HepG2 (cell line): ENCODE measurements around the gene CGREF1. TPM values are rescaled to one million over a fixed set of nuclear protein-coding genes. Genes with fewer than 3 reads are reported as not detected.

Source experiments
- HIVEP1 ChIP-seq: sonication (generic); formaldehyde crosslinking; IDR thresholded peaks from 2 replicates; pipeline ENCODE4 v1.4.0; 2020; ENCODE audit warnings: mild to moderate bottlenecking, missing genetic modification reagents
- SNAPC4 ChIP-seq: sonication (generic); formaldehyde crosslinking; IDR thresholded peaks from 2 replicates; pipeline ENCODE4 v1.4.0; 2020; ENCODE audit warnings: mild to moderate bottlenecking, missing genetic modification reagents
- STAT6 ChIP-seq: sonication (generic); formaldehyde crosslinking; IDR thresholded peaks from 2 replicates; pipeline ENCODE4 v1.4.0; 2020; ENCODE audit warnings: missing genetic modification reagents, mild to moderate bottlenecking, borderline replicate concordance
- ZBTB2 ChIP-seq: sonication (generic); formaldehyde crosslinking; IDR thresholded peaks from 2 replicates; pipeline ENCODE4 v1.8.0; 2022; ENCODE audit warnings: low read depth, missing genetic modification reagents
- ZBTB37 ChIP-seq: sonication (generic); formaldehyde crosslinking; IDR thresholded peaks from 2 replicates; pipeline ENCODE4 v1.4.0; 2020; ENCODE audit warnings: mild to moderate bottlenecking, missing genetic modification reagents
- ZMAT3 ChIP-seq: sonication (generic); formaldehyde crosslinking; conservative IDR thresholded peaks from 2 replicates; pipeline ENCODE4 v1.7.0; 2021; ENCODE audit warnings: missing genetic modification reagents
- ZNF678 ChIP-seq: sonication (generic); formaldehyde crosslinking; IDR thresholded peaks from 2 replicates; pipeline ENCODE4 v1.4.0; 2020; ENCODE audit warnings: mild to moderate bottlenecking, missing genetic modification reagents
- polyA plus RNA-seq, 8 experiments: library from polyadenylated mRNA; depleted of rRNA in 3 of 8; stranded (reverse) in 7 of 8; unstranded in 1 of 8; fragments of >200 nt; fragmentation: Illumina TruSeq in 4 of 8; extraction: Trizol in 4 of 8; gene quantifications; 2 replicates each; pipeline versions ENCODE4 v1.2.1 to v1.2.3, GENCODE V29; 2011 to 2016; ENCODE audit warnings: low read depth in 4 of 8, missing spikeins in 1 of 8, mixed read lengths in 1 of 8; ENCODE audit not compliant: insufficient read depth in 1 of 8
- total RNA-seq, 5 experiments: library from RNA; depleted of rRNA; stranded (reverse); fragments of >200 nt; fragmentation: Illumina TruSeq; extraction: Trizol; gene quantifications; 2 replicates each; pipeline ENCODE4 v1.2.3, GENCODE V29; 2016; ENCODE audit warnings: low read depth in 1 of 5

Gene CGREF1
- total and polyA plus RNA-seq, 2 of the 13 experiments (the other 11 are each of a cell fraction or from before 2014, with no cell fraction given): 13.9 to 23.4 TPM

- TF ChIP-seq ZNF678 (no peak), ZBTB37 (CRISPR knock-in tag) (no peak), HIVEP1 (CRISPR knock-in tag) (no peak), ZBTB2 (CRISPR knock-in tag) (no peak), ZMAT3 (CRISPR knock-in tag) (no peak), SNAPC4 (CRISPR knock-in tag) (no peak), STAT6 (no peak)
- TF ChIP-seq, all 625 proteins: peak for 43
Observed at GRCh38 chr2:27083410-27084296, 35.3 kb downstream of the CGREF1 start (continued).
